Measurements from ENCODE around the gene PARN. TPM values are rescaled to one million over a fixed set of nuclear protein-coding genes. Genes with fewer than 3 reads are reported as not detected.

Gene PARN
- polyA plus RNA-seq, 2 of the 4 experiments (the other 2 are of a cell fraction) = 40.0 to 58.6 TPM

- TF ChIP-seq KDM1A (IDR thresholded peaks at IDR 0.05; ENCODE audit: low read depth) (no peak), HOXB13 (CRISPR knock-in tag; IDR thresholded peaks at IDR 0.05; ENCODE audit: low read depth) (peak; percentile 89), PHF8 (IDR thresholded peaks at IDR 0.05; ENCODE audit: borderline replicate concordance, low read depth) (no peak), HOXB5 (CRISPR knock-in tag; IDR thresholded peaks at IDR 0.05) (peak; percentile 61; the same call in 1 of the 2 replicates), CHD2 (IDR thresholded peaks at IDR 0.05; ENCODE audit: low read length, partially characterized antibody) (no peak), PBX3 (IDR thresholded peaks at IDR 0.05) (peak; percentile 69; the same call in 1 of the 2 replicates), E2F6 (IDR thresholded peaks at IDR 0.05; ENCODE audit: borderline replicate concordance, low read depth) (peak; percentile 88), NPAS2 (CRISPR knock-in tag; IDR thresholded peaks at IDR 0.05; ENCODE audit: borderline replicate concordance) (0 out of 2 replicates have a peak, but pooled peaks have one; percentile 50), ZNF302 (CRISPR knock-in tag; IDR thresholded peaks at IDR 0.05) (no peak), HEYL (CRISPR knock-in tag; IDR thresholded peaks at IDR 0.05) (peak; percentile 27; the same call in 1 of the 2 replicates), RFX5 (IDR thresholded peaks at IDR 0.05) (no peak), RNF2 (IDR thresholded peaks at IDR 0.05; ENCODE audit: borderline replicate concordance, low read depth) (no peak), CBX2 (IDR thresholded peaks at IDR 0.05; ENCODE audit: borderline replicate concordance, low read depth) (no peak), CHD4 (IDR thresholded peaks at IDR 0.05; ENCODE audit: borderline replicate concordance) (no peak), EHF (CRISPR knock-in tag; IDR thresholded peaks at IDR 0.05) (peak; percentile 57; the same call in 1 of the 2 replicates), EHMT2 (IDR thresholded peaks at IDR 0.05; ENCODE audit: low read depth) (peak; percentile 51; the same call in 1 of the 2 replicates), HMGXB4 (CRISPR knock-in tag; IDR thresholded peaks at IDR 0.05; ENCODE audit: borderline replicate concordance) (no peak), SREBF2 (IDR thresholded peaks at IDR 0.05) (no peak), TFCP2L1 (CRISPR knock-in tag; IDR thresholded peaks at IDR 0.05) (0 out of 2 replicates have a peak, but pooled peaks have one; percentile 57), POLR2AphosphoS2 (conservative IDR thresholded peaks at IDR 0.05; ENCODE audit: low read length) (no peak), FOSL2 (IDR thresholded peaks at IDR 0.05) (peak; percentile 57; the same call in 1 of the 2 replicates), FOSL2 (CRISPR knock-in tag; IDR thresholded peaks at IDR 0.05) (peak; percentile 92), GATA3 (IDR thresholded peaks at IDR 0.05; ENCODE audit: borderline replicate concordance) (peak; percentile 79), HOXA7 (CRISPR knock-in tag; IDR thresholded peaks at IDR 0.05) (peak; percentile 37; the same call in 1 of the 2 replicates), NFE2L2 (conservative IDR thresholded peaks at IDR 0.05; ENCODE audit: low read length) (peak; percentile 97)
These were observed 128.5 kb downstream of the PARN start (continued) for GRCh38 chr16:14501331-14502255.
